ENCODE results near the gene METTL17. TPM values are rescaled to one million over a fixed set of nuclear protein-coding genes. Genes with fewer than 3 reads are reported as not detected.

Gene METTL17
- total RNA-seq, 2 experiments from 2014 or later, result 88.4 to 92.0 TPM

- intact Hi-C loops (cut with micrococcal nuclease), result no loop called here
- Mint-ChIP-seq H3K27ac (no peak overlapping the region), H3K36me3 (ENCODE audit: low read depth) (no peaks in the 10 kb centered on the region), H3K27me3 (peaks cover 2% of the 10 kb centered on the region), H3K4me1 (ENCODE audit: low read depth) (peaks cover 12% of the 10 kb centered on the region), H3K4me3 (no peak overlapping the region), H3K9me3 (no peaks in the 10 kb centered on the region)
- TF ChIP-seq, protein P1, sequence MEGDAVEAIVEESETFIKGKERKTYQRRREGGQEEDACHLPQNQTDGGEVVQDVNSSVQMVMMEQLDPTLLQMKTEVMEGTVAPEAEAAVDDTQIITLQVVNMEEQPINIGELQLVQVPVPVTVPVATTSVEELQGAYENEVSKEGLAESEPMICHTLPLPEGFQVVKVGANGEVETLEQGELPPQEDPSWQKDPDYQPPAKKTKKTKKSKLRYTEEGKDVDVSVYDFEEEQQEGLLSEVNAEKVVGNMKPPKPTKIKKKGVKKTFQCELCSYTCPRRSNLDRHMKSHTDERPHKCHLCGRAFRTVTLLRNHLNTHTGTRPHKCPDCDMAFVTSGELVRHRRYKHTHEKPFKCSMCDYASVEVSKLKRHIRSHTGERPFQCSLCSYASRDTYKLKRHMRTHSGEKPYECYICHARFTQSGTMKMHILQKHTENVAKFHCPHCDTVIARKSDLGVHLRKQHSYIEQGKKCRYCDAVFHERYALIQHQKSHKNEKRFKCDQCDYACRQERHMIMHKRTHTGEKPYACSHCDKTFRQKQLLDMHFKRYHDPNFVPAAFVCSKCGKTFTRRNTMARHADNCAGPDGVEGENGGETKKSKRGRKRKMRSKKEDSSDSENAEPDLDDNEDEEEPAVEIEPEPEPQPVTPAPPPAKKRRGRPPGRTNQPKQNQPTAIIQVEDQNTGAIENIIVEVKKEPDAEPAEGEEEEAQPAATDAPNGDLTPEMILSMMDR (IDR thresholded peaks at IDR 0.05), result no peak
- DNase-seq (no peak), ATAC-seq (no peak)
- POLR2A ChIA-PET, result no interaction called here
- CTCF ChIA-PET, result interaction anchor here (2.2 to 5.4 kb wide), 3 partner anchors 13 to 65 kb away, joined by 7 to 38 read pairs (median 10); no protein-coding TSS in a partner anchor
These were observed 37.2 kb downstream of the METTL17 start for GRCh38 chr14:21026988-21027315.

DNA sequence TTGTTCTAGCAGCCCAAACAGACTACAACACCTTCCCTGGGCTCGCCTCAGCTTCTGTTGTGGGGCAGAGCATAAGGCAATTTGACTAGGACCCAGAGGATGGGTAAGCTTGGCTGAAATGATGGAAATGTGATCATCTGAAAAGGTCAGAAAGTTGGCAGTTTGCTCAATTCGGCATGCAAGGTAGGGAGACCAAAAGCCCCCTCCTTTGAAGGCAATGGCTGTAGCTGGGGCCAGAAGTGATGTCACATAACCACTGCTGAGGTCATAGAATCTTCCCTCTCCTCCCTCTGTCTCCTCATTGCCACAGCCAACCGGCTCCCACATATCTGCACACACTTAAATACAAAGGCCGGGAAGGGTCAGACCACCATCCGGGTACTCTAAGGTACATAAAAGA lies 40.1 kb downstream of the METTL17 start, which contains the start of gene TPPP2:
TSS of gene TPPP2 (plus strand) at position 301 of the 400 bp plus-strand sequence. CDS start 365 bp downstream, outside the sequence.
- Mint-ChIP-seq H3K27ac (no peak within 1 kb of the TSS), H3K4me3 (no peak within 1 kb of the TSS), H3K9me3 (no peaks in the 10 kb centered on the region), H3K27me3 (no peaks in the 10 kb centered on the region), H3K36me3 (ENCODE audit: low read depth) (no peaks in the 10 kb centered on the region), H3K4me1 (ENCODE audit: low read depth) (peaks cover 2% of the 10 kb centered on the region)
- DNase-seq (no peak), ATAC-seq (no peak)
- ChIA-PET POLR2A (no interaction called here), CTCF (interaction anchor here (0.6 to 5.4 kb wide), 6 partner anchors 10 to 63 kb away, joined by 3 to 38 read pairs (median 4); no protein-coding TSS in a partner anchor)
- TF ChIP-seq, protein P1 (IDR thresholded peaks at IDR 0.05), result no peak
- intact Hi-C loops (cut with micrococcal nuclease), result no loop called here

DNA sequence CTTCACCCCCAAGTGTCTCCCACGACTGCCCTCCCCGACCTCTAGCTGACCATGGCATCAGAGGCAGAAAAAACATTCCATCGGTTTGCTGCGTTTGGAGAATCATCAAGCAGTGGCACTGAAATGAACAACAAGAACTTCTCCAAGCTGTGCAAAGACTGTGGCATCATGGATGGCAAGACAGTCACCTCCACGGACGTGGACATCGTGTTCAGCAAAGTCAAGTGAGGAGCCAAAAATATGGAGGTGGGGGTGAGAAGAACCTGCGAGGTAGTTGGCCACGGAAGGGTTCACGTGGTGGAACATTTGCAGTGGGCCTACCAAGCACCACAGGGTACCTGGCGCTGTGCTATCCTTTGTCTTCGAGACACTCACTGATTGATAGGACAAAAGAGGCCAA lies 40.8 kb downstream of the METTL17 start:
- intact Hi-C loops (cut with micrococcal nuclease), result no loop called here
- ChIA-PET POLR2A (no interaction called here), CTCF (interaction anchor here (0.6 to 7.1 kb wide), 5 partner anchors 10 to 62 kb away, joined by 3 to 76 read pairs (median 14); no protein-coding TSS in a partner anchor)
- DNase-seq (no peak), ATAC-seq (no peak)
- Mint-ChIP-seq H3K27me3 (no peaks in the 10 kb centered on the region), H3K4me3 (no peak overlapping the region), H3K36me3 (ENCODE audit: low read depth) (no peaks in the 10 kb centered on the region), H3K4me1 (ENCODE audit: low read depth) (no peaks in the 10 kb centered on the region), H3K9me3 (no peaks in the 10 kb centered on the region), H3K27ac (no peak overlapping the region)
- TF ChIP-seq, protein P1 (IDR thresholded peaks at IDR 0.05), result no peak

DNA sequence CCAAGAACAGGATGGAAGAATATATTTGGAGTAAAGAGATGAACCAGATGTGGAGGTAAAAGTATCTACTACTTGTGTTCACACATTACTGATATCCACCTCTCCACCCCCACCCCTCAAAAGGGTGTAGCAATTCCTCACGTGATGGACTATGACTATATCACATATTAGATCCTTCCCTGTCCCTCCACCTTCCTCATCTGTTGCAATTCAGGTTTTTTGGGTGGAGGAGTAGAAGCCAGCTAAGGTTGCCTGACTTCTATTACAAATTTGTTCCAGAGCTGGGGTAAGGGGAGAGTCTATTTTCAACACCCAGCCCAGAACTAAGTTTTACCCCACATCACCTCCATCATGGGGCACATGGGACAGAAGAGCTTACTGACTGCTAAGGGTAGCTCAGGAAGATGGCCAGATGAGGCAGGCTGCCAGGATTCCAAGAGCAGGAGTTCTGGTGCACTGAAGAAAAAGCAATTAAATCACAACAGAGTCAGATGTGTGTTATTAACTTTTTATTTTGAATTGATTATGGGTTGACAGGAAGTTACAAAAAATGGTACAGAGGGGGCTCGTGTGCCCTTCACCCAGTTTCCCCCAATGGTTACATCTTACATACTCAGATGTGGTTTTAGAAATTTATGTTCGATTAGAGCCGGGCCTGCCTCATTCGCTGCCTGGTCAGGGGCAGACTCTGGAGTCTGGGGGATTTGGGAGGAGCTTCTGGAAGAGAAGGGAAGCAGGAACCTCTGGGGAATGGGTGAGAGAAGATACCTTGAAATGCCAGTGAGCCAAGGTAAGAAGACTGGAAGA lies 42.7 kb downstream of the METTL17 start:
- Mint-ChIP-seq H3K36me3 (ENCODE audit: low read depth) (no peaks in the 10 kb centered on the region), H3K27me3 (no peaks in the 10 kb centered on the region), H3K4me3 (no peak overlapping the region), H3K4me1 (ENCODE audit: low read depth) (no peaks in the 10 kb centered on the region), H3K9me3 (no peaks in the 10 kb centered on the region), H3K27ac (no peak overlapping the region)
- TF ChIP-seq, protein P1 (IDR thresholded peaks at IDR 0.05), result no peak
- ChIA-PET POLR2A (no interaction called here), CTCF (interaction anchor here (0.7 to 7.1 kb wide), 6 partner anchors 8 to 38 kb away, joined by 3 to 76 read pairs (median 4); no protein-coding TSS in a partner anchor)
- intact Hi-C loops (cut with micrococcal nuclease), result no loop called here
- ATAC-seq (no peak), DNase-seq (no peak)

GRCh38 chr14:21033133-21033698 lies 43.4 kb downstream of the METTL17 start:
- intact Hi-C loops (cut with micrococcal nuclease), result no loop called here
- TF ChIP-seq, protein P1 (IDR thresholded peaks at IDR 0.05), result no peak
- Mint-ChIP-seq H3K4me3 (no peak overlapping the region), H3K27ac (no peak overlapping the region), H3K27me3 (no peaks in the 10 kb centered on the region), H3K36me3 (ENCODE audit: low read depth) (no peaks in the 10 kb centered on the region), H3K4me1 (ENCODE audit: low read depth) (no peaks in the 10 kb centered on the region), H3K9me3 (no peaks in the 10 kb centered on the region)
- no peak for ATAC-seq
- ChIA-PET POLR2A (no interaction called here), CTCF (interaction anchor here (1.1 to 7.1 kb wide), 4 partner anchors 10 to 35 kb away, joined by 3 to 76 read pairs (median 4); no protein-coding TSS in a partner anchor)
- no peak for DNase-seq
